ENCODE data around the gene CUX1.

CUX1 gene

GRCh38 chr7:102117743-102118142 lies 300.3 kb downstream of the CUX1 start:
- H3K4me3 ChIP-seq (ENCODE audit: low read depth, low read length): no peak overlapping the region
- ChIA-PET POLR2A (no interaction called here), CTCF (no interaction called here)
- H3K9me3 ChIP-seq (ENCODE audit: control insufficient read depth, insufficient read depth, low read depth, low read length): no peaks in the 10 kb centered on the region
- 0 out of 2 replicates have a peak, but pooled peaks cover 4% of the 10 kb centered on the region for H3K4me1 ChIP-seq (ENCODE audit: control insufficient read depth, insufficient read depth, low read length)
- peaks cover 7 to 20% of the 10 kb centered on the region in 2 experiments; a peak in 2 of 3 replicates for H3K36me3 ChIP-seq (ENCODE audit: control insufficient read depth in 2 of 2, insufficient read depth in 1 of 2, low read length in 2 of 2)
- TF ChIP-seq ZNF785 (tag by site-specific recombination; IDR thresholded peaks at IDR 0.05) (no peak), ZNF133 (tag by site-specific recombination; IDR thresholded peaks at IDR 0.05) (no peak), KLF1 (tag by site-specific recombination; IDR thresholded peaks at IDR 0.05) (no peak), ZNF175 (tag by site-specific recombination; IDR thresholded peaks at IDR 0.05) (no peak), PRDM4 (tag by site-specific recombination; IDR thresholded peaks at IDR 0.05) (no peak), ZNF302 (tag by site-specific recombination; IDR thresholded peaks at IDR 0.05; ENCODE audit: low read depth) (no peak), ZNF214 (tag by site-specific recombination; IDR thresholded peaks at IDR 0.05; ENCODE audit: borderline replicate concordance) (no peak), ZNF549 (tag by site-specific recombination; IDR thresholded peaks at IDR 0.05) (no peak), ZNF335 (tag by site-specific recombination; conservative IDR thresholded peaks at IDR 0.05) (no peak), ZNF26 (tag by site-specific recombination; IDR thresholded peaks at IDR 0.05) (no peak), ZNF16 (tag by site-specific recombination; IDR thresholded peaks at IDR 0.05; ENCODE audit: low read depth) (no peak), ZNF157 (tag by site-specific recombination; IDR thresholded peaks at IDR 0.05) (no peak), YY2 (tag by site-specific recombination; IDR thresholded peaks at IDR 0.05) (no peak), ZNF404 (tag by site-specific recombination; IDR thresholded peaks at IDR 0.05) (no peak), ZNF776 (tag by site-specific recombination; IDR thresholded peaks at IDR 0.05; ENCODE audit: borderline replicate concordance) (no peak), ZNF341 (tag by site-specific recombination; IDR thresholded peaks at IDR 0.05; ENCODE audit: low read depth) (no peak), ZNF529 (tag by site-specific recombination; IDR thresholded peaks at IDR 0.05; ENCODE audit: insufficient replicate concordance) (no peak), ZNF629 (tag by site-specific recombination; IDR thresholded peaks at IDR 0.05) (no peak), ZNF350 (tag by site-specific recombination; IDR thresholded peaks at IDR 0.05) (no peak), GLI4 (tag by site-specific recombination; IDR thresholded peaks at IDR 0.05) (no peak)
- H3K27ac ChIP-seq (ENCODE audit: extremely low read depth, low read depth, low read length): no peak overlapping the region

GRCh38 chr7:102119213-102119651 lies 301.8 kb downstream of the CUX1 start:
- ChIA-PET POLR2A (no interaction called here), CTCF (no interaction called here)
- TF ChIP-seq ZNF658 (tag by site-specific recombination; IDR thresholded peaks at IDR 0.05) (no peak), ZNF624 (tag by site-specific recombination; IDR thresholded peaks at IDR 0.05) (no peak), ZNF777 (tag by site-specific recombination; IDR thresholded peaks at IDR 0.05; ENCODE audit: borderline replicate concordance) (no peak)
- Histone ChIP-seq H3K36me3 (ENCODE audit: control insufficient read depth in 2 of 2, insufficient read depth in 1 of 2, low read length in 2 of 2) (peaks cover 0 to 12% of the 10 kb centered on the region in 2 experiments; a peak in 2 of 3 replicates), H3K4me3 (ENCODE audit: low read depth, low read length) (no peak overlapping the region), H3K27ac (ENCODE audit: extremely low read depth, low read depth, low read length) (no peak overlapping the region), H3K9me3 (ENCODE audit: control insufficient read depth, insufficient read depth, low read depth, low read length) (no peaks in the 10 kb centered on the region), H3K4me1 (ENCODE audit: control insufficient read depth, insufficient read depth, low read length) (0 out of 2 replicates have a peak, but pooled peaks cover 4% of the 10 kb centered on the region)
